IPS DF 4.7 (cell line): ENCODE measurements around the gene CCDC88C.

Source experiments
- DNase-seq: peaks from one replicate; pipeline ENCODE4 v3.0.0-alpha.2; 2013; ENCODE audit warnings: low spot score; ENCODE audit errors: extremely low read depth

Gene CCDC88C

GRCh38 chr14:91309756-91310280 lies 107.8 kb downstream of the CCDC88C start:
- DNase-seq, result no peak

GRCh38 chr14:91308337-91308736 lies 109.3 kb downstream of the CCDC88C start:
- no peak for DNase-seq

GRCh38 chr14:91307652-91308051 lies 110.0 kb downstream of the CCDC88C start:
- no peak for DNase-seq

GRCh38 chr14:91307046-91307445 lies 110.6 kb downstream of the CCDC88C start:
- no peak for DNase-seq

- no peak for DNase-seq
Measured at GRCh38 chr14:91306547-91306946, 111.1 kb downstream of the CCDC88C start.

- peak; percentile 25 for DNase-seq
Measured at GRCh38 chr14:91305650-91306431, 111.8 kb downstream of the CCDC88C start.

GRCh38 chr14:91303924-91304229 lies 113.7 kb downstream of the CCDC88C start:
- no peak for DNase-seq

GRCh38 chr14:91303091-91303923 lies 114.3 kb downstream of the CCDC88C start:
- DNase-seq, result peak; percentile 94

GRCh38 chr14:91302391-91302790 lies 115.2 kb downstream of the CCDC88C start:
- no peak for DNase-seq

- DNase-seq, result no peak
Measured at GRCh38 chr14:91300957-91301356, 116.7 kb downstream of the CCDC88C start.

- DNase-seq, result no peak
Measured at GRCh38 chr14:91300283-91300895, 117.2 kb downstream of the CCDC88C start.

GRCh38 chr14:91299121-91300115 lies 118.2 kb downstream of the CCDC88C start:
- no peak for DNase-seq

- no peak for DNase-seq
Measured at GRCh38 chr14:91298576-91298975, 119.0 kb downstream of the CCDC88C start.

- no peak for DNase-seq
Measured at GRCh38 chr14:91297081-91297711, 120.4 kb downstream of the CCDC88C start.

GRCh38 chr14:91295851-91296796 lies 121.5 kb downstream of the CCDC88C start:
- DNase-seq, result no peak

GRCh38 chr14:91295276-91295845 lies 122.3 kb downstream of the CCDC88C start:
- DNase-seq, result no peak

- no peak for DNase-seq
Measured at GRCh38 chr14:91294153-91294552, 123.5 kb downstream of the CCDC88C start.

- DNase-seq, result no peak
Measured at GRCh38 chr14:91293281-91293680, 124.3 kb downstream of the CCDC88C start.

GRCh38 chr14:91292491-91292890 lies 125.1 kb downstream of the CCDC88C start:
- no peak for DNase-seq
